SK-N-DZ (cell line): Measurements from ENCODE around the gene SEC11C.
A peak's percentile ranks its signal among the peaks of the same experiment; 100 is the strongest.

ENCODE experiments used
- DNase-seq: peaks from one replicate; pipeline ENCODE4 v3.0.0-alpha.2; 2015; ENCODE audit warnings: low spot score

The SEC11C gene

DNA sequence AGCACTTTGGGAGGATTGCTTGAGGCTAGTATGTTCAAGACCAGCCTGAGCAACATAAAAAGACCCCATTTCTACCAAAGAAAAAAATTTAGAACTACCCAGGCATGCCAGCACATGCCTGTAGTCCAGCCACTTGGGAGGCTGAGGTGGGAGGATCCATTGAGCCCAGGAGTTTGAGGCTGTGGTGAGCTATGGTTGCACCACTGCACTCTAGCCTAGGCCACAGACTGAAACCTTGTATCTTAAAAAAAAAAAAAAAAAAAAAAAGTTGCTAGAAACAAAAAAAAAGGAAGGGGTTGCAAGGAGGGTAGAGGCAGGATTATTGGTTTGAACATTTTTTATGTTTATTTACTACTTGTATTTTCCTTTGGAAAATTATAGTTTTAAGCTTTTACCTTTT is 4.8 kb downstream of the SEC11C start:
- no peak for DNase-seq

DNA sequence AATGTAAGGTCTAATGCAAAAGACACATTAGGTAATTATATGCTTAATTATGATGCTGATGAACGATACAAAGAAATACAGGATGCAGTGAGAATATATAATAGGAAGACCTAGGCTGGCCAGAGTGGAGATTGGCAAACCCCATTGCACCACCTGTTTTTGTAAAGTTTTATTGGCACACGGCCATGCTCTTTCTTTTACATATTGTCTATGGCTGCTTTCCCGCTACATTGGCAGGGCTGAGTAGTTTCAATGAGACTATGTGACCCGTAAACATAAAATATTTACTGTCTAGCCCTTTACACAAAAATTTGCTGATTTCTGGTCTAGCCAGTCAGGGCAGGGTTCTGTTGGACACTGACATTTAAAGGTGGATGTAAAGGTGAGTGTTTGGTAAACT is 5.4 kb downstream of the SEC11C start:
- DNase-seq = no peak

DNA sequence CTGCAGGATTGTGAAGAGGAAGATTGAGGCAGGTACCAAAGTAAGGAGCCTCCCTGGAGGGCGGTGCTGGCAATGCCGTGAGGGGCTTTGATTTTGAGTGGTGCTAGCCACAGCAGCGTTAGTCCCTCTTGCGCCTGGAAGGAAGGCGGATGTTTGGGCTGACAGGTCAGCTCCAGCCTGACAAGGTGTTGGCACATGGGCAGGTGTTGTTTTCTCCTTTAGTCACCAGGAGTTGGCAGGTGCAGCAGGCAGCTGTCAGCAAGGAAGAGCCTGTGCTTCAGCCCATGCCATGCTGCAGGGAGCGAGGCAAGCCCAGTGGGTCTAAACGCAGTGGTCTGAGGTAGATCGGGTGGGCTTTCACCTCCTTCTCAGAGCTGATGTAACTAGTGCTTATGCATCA is 8.5 kb downstream of the SEC11C start:
- DNase-seq = no peak

DNA sequence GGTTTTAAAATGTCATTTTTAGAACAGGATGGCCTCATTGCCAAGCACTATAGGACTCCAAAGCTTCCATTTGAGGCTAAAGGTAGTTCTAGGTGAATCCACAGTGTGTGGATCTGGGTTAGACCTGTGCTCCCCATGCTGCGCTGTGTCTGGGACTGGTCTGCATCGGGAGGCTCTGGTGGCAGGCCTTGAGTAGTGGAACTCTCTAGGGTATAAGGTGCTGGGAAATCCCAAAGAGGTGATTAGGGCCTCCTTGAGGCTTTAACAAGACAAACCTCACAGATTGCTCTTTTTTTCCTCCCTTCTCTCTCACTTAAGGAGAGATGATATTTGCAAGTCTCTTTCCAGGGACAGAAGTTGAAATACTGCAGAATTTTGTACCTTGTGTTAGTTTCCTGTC is 9.3 kb downstream of the SEC11C start:
- DNase-seq = no peak

DNA sequence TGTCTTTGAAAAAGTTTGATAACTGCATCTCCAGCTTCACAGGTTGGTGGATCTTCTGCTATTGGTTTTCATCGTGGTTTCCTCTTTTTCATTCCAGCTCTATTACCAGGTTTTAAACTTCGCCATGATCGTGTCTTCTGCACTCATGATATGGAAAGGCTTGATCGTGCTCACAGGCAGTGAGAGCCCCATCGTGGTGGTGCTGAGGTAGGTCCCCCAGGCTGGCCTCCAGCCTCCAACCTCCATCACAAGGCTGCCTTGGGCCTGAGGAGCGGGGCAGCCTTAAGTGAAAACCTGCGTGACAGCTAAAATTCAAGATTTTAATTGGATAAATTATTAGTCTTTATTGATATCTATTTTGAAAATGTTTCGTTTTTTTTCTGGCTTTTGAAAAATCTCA is 9.7 kb downstream of the SEC11C start:
- no peak for DNase-seq

DNA sequence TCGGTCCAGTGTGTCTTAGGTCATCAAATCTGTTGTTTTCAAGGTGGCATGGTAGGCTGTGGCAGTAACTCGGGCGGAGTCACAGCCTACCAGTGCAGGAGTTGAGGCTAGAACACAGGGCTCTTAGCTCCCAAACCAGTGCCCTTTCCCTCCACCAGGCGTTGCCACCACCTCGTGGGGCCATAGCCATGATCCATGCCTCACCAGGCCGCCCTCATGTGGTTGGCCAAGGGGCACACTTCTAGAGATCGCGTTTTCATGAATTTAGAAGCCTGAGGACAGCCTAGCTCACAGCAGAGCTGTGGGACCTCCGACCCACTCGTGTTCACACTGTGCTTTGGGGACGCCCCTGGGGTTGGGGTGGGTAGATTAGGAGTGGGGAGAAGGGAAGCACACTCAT is 10.6 kb downstream of the SEC11C start:
- no peak for DNase-seq

DNA sequence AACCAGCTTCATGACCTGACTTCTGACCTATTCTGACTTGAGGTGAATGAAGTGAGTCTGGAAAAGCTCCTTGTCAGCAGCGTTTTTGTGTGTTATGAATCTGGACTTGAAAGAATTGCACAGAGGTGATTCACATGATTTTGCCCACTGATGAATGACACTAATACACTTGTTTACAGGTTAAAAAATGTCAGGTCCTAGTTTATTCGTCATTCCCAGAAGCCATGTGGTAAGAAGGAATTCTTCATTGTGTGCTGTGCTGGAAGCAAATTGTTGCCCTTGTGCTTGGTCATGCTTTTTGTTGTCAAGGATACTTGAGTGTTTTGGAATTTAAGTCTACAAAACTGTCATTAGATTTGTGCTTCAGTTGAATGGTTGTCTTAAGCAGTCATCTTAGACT is 15.5 kb downstream of the SEC11C start:
- no peak for DNase-seq

DNA sequence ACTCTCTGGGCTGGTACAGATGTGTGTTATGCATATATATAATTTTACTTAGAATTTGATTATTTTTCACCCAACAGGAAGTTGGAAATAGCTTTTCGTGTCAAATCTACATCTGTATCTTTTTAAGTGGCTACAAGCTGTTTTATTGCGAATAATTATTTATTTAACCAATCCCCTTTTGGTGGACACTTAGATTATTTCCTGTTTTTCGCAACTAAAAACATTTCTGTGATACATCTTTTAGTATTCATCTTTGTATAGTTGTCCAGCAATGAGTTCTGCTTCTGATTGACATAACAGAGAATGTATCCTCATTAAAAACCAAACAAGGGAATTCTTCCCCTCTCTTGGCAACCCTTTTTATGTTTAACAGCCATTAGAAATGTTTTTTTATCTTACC is 16.6 kb downstream of the SEC11C start:
- no peak for DNase-seq

DNA sequence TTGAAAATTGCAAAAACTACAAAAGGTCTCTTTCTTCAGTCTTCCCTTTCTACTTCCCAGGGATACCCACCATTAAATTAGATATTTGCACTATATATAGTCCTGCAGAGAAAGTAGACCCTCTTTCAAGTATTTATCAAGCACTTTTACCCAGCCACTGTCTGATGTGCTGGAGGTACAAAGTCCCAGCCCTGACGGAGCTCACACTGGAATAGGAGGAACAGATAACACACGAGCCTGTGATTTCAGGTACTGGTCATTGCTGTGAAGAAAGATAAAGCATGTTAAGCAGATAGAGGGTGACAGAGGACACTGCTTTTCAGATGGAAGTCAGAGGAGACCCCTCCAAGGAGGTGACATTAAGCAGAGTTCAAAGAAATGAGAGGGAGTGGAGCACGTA is 19.6 kb downstream of the SEC11C start:
- peak; percentile 62 for DNase-seq

DNA sequence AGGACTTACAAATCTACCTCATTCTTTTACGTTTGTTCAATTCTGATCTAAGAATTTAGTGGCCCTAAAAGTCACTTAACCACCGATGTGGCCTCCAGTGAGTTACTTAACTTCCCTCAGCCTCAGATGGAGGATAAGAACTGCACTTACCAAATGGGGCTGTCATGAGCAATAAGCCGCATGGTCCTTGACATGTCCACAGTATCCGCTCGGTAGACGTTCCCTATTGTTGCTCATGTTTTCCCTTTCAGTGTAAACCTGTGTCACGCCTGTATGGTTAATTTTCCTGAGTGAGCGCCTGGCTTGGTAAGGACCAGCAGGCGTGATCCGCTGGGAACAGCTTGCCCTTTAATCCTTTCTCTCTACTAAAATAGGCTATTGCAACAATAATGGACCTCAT is 20.3 kb downstream of the SEC11C start:
- DNase-seq = peak; percentile 82

DNA sequence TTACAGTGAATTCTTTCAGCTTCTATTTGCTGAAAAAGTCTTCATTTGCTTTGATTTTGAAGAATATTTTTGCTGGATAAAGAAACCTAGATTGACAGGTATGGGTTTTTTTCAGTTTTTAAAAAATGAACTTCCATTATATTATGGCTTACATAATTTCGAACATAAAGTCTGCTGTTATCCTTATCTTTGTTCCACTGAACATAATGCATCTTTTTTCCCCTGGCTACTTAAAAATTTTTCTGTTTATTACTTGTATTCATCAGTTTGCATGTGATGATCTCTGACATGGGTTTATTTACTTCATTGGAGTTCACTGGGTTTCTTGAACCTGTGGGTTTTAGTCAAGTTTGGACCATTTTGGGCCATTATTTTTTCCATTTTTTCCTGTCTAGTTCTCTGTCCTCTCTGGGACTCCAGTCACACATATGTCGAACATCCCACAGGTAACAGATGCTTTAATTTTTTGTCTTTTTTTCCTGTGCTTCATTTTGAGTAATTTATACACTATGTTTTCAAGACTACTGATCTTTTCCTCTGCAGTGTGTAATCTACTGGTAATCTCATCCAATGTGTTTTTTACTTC is 33.1 kb downstream of the SEC11C start:
- DNase-seq = no peak

DNA sequence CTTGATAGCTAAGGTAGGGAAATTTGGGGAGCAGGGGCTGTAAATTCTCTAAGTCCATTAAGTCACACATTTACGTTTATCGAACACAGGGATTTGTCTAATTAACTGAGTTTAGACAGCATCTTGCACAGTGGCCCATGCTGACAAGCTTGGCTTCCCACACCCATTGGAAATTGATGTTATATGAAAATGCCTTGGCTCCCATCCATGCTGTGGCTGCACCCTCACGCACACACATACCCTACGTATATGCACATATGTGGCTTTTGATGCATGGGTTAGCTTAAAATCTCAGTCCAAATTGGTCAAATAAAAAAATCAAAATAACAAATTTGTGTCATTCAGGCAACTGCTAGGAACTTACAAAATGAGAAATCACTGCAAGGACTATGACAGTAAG is 37.8 kb downstream of the SEC11C start:
- no peak for DNase-seq

DNA sequence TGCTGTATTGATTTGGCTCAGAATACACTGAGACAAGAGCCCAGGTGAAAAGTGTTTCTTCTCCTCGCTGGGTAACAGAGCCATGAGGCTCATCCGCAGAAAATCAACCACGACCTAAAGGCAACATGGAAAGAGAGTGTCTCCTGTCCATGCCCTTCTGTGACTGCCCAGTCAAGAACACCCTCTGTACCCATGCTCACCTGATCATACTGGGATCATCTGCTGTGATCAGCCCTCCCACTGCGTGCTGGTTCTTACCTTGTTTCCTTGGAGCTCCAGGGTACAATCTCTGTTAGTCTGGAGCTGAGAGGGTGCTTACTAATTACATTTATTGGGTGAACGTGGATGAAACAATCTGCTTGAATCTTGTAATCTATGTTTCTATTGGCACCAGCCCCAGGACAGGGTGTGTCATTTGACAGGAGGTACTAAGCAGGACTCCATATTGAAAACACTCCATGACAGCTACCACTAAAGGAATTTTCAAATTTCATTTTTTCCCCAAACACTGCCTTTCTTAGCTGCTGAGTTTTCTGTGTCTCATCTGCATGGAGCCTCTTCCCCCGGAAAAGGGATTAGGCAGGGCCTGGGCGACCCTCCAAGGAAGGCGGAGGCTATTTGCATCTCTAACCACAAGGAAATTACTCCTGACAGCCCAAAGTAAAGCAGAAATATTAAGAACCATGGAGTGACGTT is 40.6 kb downstream of the SEC11C start:
- no peak for DNase-seq

DNA sequence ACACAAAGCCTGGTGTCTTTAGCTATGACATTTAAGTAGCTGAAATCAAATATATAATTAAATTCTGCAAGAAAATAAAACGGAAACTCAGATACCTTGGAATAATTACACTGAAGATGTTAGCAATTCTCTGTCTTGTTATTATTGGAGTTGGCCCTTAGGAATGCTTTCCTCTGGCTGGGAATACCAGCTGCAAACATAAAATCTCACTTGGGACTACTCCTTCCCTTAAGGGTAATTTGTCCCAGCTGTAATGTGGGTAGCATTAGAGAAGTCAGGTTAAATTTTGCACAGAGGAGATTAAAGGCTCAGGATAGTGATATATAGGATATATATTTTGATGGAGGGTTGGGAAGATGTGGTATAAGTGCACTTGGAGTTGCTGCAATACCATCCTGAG is 43.0 kb downstream of the SEC11C start:
- no peak for DNase-seq

DNA sequence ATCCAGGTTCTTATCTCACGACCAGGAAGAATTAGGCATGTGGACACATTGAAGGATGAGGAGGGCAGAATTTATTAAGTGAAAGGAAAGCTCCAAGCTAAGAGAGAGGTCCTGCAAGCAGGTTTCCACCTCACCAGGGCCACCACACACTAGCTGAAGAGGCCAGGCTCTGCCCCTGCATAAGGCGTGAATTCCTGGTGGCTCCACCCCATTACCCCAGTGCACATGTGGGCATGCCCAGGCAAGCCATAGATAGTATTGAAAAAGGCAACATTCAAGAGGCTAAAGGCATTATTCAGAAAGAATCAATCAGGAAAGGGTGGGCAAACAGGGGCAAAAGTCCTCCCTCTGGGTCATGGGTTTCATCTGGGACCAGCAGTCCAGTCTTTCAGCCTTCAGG is 49.3 kb downstream of the SEC11C start:
- no peak for DNase-seq

DNA sequence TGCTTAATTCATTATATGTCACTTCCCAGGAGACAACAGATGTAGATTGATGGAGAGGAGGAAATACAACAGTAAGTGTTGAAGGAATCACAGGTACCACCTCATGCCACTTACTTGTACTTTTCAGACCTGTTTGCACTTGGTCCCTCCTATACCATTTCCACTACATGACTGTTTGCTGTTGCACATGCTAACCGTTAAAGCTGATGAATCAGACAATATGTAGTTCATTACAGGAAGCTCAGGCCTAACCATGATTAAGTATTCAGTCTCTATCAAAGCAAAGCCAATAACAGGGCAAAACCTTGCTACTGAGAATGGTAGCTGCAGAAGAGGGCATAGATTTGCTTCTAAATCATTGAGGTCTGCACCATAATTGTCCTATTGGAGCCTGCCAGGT is 50.1 kb downstream of the SEC11C start:
- no peak for DNase-seq

DNA sequence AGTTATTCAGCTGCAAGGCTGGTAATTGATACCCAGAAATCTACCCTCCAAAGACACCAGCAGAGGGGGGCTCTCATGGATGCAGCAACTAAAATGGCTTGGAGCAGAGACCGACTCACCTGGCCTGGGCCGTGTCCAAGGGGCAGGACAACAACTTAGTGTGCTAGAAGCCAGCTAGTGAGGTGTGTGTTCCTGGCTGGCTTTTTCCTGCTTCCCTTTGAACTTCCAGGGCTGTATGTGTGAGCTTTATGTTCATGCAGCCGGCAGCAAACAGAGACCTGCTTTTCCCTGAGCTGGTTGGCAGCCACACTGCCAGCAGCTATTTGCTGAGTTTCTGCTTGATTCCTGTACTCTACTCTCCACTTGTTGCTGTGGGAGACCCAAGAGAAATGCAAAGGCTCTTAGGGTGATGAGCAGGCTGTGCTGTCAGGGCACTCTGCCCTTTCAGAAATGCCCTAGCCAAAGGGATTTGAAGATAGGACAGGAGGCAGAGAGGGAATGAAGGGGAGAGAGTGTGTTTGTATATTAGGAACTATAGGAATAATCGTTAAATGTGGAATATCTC is 56.6 kb downstream of the SEC11C start:
- DNase-seq = no peak

DNA sequence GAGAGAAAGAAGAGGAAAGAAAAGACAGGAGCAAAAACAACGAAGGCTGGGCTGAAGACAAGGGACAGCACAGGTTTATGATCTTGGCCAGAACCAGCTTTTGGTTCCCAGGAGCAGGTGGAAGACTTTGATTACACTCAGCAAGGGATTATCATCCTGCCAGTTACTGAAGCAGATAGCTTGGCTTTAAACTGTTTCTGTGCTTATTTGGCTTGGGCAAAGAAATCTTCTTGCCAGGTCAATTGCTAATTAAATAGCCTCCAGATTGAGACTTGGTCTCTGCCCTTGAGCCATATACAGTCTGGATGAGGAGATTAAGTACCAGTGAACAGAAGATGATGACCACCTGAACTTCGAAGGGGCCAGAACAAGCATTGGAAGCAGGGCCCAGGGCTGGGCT is 58.0 kb downstream of the SEC11C start:
- DNase-seq = no peak

DNA sequence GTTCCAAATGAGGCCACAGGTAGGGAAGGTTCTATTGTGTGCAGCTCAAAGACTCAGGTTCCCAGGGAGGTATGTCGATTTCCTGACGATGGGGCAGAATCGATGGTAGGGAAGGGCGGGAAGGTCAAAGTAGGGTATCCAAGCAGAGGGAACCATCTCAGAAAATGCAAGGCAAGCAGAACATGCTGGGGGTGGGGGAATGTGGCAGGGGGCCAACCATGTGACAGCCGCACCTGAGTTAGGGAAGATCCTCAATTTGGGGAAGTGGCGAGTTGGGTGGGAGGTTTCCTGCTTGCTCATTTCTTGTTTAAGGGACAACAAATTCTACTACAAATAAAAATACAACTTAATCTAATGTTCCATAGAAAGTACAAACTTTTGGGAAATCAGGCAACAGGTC is 58.5 kb downstream of the SEC11C start:
- DNase-seq = no peak

DNA sequence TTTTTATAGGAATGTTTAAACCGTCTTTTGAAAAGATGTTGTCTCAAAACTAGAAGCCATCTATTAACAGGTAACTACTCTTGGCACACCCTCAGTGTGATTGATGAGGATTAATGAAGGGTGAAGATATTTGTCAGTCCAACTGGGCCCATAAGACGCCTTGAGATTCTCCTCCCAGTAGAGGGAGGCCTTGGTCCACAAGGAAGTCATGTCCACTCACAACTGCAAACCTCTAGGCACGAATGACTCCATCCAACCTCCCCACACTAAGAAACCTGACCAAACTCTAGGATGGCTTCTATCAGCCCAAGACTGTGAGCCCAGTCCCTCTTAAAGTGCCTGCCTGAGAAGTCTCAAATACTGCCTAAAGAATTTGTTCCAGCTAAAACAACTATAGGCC is 61.1 kb downstream of the SEC11C start:
- no peak for DNase-seq

DNA sequence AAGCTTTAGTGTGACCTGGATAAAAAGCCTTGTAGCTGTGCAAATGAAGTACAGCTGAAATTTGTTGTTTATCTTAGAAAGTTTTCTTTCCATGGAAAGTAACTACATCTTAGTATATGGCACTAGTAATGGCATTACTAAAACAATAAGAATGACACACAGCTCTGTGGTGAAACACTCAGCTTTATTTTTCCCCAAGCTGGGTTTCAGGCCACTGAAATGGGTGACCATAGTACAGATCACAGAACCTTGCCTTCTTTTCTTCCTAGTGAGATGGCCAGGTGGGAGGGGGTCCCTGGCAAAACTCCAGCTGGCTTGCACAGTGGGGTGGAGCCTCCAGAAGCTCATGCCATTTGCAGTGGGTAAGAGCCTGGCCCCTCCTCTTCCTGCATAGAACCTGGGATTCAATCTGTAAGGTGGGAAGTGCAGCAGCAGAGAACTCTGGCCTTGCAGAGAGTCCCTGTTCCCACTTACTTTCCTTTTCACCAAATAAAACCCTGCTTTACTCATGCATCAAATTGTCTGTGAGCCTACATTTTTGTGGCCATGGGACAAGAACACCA is 62.7 kb downstream of the SEC11C start:
- DNase-seq = no peak

DNA sequence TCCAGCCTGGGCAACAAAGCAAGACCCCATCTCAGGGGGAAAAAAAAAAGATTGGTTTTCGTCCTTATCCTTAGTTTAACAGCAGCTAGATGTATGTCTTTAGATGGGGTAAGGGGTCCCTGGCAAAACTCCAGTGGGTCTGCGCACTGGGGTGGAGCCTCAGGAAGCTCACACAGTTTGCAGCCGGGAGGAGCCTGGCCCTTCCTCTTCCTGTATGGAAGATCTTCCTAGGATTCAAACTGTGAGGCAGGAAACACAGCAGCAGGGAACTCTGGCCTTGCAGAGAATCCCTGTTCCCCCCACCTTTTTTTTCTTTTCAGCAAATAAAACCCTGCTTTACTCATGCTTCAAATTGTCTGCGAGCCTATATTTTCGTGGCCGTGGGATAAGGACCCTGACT is 67.8 kb downstream of the SEC11C start:
- no peak for DNase-seq
